Ectodermal cell (in vitro differentiated cells): Measurements from ENCODE around the gene MAP2K6.

Source experiments
- H3K27ac ChIP-seq: 2 replicates; pipeline ENCODE4 v1.7.0; 2013; ENCODE audit warnings: mild to moderate bottlenecking, low read depth, low read length; ENCODE audit not compliant: insufficient read depth, poor library complexity, severe bottlenecking
- H3K27me3 ChIP-seq: 2 replicates; pipeline ENCODE4 v1.7.0; 2013; ENCODE audit warnings: mild to moderate bottlenecking, low read length; ENCODE audit not compliant: insufficient read depth, control insufficient read depth, poor library complexity, severe bottlenecking
- H3K36me3 ChIP-seq: one replicate; pipeline ENCODE4 v1.7.0; 2013; ENCODE audit warnings: low read length; ENCODE audit not compliant: control insufficient read depth, insufficient read depth
- H3K4me1 ChIP-seq: one replicate; pipeline ENCODE4 v1.7.0; 2013; ENCODE audit warnings: low read length; ENCODE audit not compliant: control insufficient read depth, insufficient read depth
- H3K4me3 ChIP-seq: 2 replicates; pipeline ENCODE4 v1.7.0; 2013; ENCODE audit warnings: low read depth, low read length, control low read depth; ENCODE audit not compliant: insufficient read depth
- H3K9me3 ChIP-seq: 2 replicates; pipeline ENCODE4 v1.7.0; 2013; ENCODE audit warnings: mild to moderate bottlenecking, low read length, moderate library complexity; ENCODE audit not compliant: control insufficient read depth
- WGBS, 2 experiments: methylation state at CpG; one replicate each; pipeline ENCODE4 v1.1.7; 2013; ENCODE audit warnings: missing lambda C conversion rate in 2 of 2; 5-methylcytosine and 5-hydroxymethylcytosine counted together

Gene MAP2K6

DNA sequence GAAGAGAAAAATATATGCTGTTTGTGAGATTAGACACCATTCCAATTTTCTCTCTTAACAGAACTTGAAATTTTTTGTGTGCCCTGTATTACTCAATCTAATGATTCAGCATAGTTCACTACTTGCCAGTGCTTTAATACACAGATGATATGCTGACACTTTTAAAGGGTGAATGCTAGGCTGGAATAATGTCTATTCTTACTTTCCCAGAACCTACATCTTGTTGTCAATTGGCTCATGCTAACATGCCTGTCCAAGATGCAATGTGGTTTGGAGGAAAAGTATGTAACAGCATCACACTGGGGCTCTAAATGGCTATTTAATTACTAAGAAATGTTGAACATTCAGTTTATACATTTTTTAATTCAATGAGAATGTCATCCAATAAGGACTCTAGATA lies 7.6 kb upstream of the MAP2K6 start:
- H3K27ac ChIP-seq, result no peak overlapping the region

DNA sequence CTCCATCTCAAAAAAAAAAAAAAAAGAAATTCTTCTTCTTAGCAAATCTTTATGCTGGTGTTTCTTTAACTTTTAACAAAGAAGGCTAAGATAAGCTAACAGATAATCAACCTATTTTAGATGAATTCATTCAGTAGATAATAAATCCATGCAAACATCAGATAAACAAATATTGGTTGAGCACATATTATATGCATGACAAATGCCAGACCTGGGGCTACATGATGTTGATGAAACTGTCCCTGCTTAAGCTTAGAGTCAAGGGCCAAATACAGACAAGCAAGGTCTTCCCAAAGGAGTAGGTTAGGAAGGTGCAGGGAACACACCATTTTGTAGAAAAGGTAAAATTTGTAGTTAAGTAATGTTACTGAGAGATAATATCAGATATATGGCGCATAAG lies 6.7 kb upstream of the MAP2K6 start:
- Histone ChIP-seq H3K27me3 (no peaks in the 10 kb centered on the region), H3K4me1 (peaks cover 7% of the 10 kb centered on the region), H3K4me3 (no peak overlapping the region), H3K9me3 (no peaks in the 10 kb centered on the region), H3K36me3 (no peaks in the 10 kb centered on the region), H3K27ac (no peak overlapping the region)
- 95 to 98% methylated on average over 1 of the region's 1 CpG for WGBS, 2 experiments

More for the DNA sequence above, 7.6 kb upstream of the MAP2K6 start:
- no peak overlapping the region for H3K4me3 ChIP-seq
- no peaks in the 10 kb centered on the region for H3K36me3 ChIP-seq
- no peaks in the 10 kb centered on the region for H3K27me3 ChIP-seq
- H3K9me3 ChIP-seq, result no peaks in the 10 kb centered on the region
- peaks cover 3% of the 10 kb centered on the region for H3K4me1 ChIP-seq

DNA sequence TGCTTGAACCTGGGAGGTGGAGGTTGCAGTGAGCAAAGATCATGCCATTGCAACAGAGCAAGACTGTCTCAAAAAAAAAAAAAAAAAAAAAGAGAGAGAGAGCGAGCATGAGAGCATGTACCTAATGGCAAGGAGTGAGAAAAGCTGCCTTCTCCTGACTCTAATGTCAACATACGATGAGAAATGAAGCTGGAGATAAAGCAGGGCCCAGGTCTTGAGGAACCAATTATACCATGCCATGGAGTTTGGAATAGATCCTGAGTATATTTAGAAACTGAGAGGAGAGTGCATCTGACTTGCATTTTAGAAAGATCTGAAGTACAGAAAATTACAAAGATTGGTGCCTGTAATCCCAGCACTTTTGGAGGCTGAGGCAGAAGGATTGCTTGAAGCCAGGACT lies 3.8 kb upstream of the MAP2K6 start:
- Histone ChIP-seq H3K27ac (no peak overlapping the region), H3K36me3 (no peaks in the 10 kb centered on the region), H3K4me1 (peaks cover 10% of the 10 kb centered on the region), H3K4me3 (no peak overlapping the region), H3K27me3 (no peaks in the 10 kb centered on the region), H3K9me3 (no peaks in the 10 kb centered on the region)
- WGBS, 2 experiments, result 73 to 86% methylated on average over 2 of the region's 2 CpGs

DNA sequence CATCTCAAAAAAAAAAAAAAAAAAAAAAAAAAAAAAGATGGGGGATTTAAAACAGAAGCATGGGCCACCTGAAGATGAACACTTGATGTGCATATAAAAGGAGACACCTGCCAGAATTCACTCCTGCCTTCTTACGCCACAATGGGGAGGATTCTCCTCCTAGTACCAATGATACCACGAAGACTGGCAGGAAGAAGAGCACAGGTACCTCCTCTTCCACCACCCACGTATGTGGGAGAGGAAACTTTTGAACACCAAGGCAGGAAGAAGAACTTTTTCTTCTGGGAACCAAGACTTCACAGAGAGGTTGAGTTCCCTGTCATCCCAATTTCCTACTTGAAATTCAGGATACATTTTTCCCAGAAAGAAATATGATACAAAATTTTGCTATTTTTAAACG lies 2.7 kb upstream of the MAP2K6 start:
- Histone ChIP-seq H3K4me3 (no peak overlapping the region), H3K36me3 (no peaks in the 10 kb centered on the region), H3K27me3 (no peaks in the 10 kb centered on the region), H3K27ac (peak overlapping the region; percentile 27), H3K9me3 (no peaks in the 10 kb centered on the region), H3K4me1 (peaks cover 10% of the 10 kb centered on the region)
- 86 to 92% methylated on average over 4 of the region's 4 CpGs for WGBS, 2 experiments

DNA sequence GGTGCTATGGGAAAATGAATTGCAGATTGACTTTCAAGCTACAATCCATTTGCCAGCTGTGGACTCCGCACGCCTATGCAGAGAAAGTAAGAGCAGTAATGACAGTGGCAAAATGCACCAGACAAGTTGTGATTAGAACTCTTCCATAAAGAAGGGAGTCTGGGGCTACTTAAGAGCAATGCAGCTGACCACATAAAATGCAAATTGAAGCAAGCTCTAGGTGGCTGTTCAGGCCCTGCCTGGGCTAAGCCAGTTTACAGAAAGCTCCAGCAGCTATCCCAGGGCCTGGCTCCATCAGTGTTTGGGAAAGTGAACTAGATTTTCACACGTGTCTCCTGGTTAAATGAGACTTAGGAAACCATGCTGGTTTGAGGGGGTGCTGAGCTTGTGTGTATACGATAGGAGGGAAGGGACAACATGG lies 2.2 kb upstream of the MAP2K6 start:
- H3K36me3 ChIP-seq, result no peaks in the 10 kb centered on the region
- peaks cover 10% of the 10 kb centered on the region for H3K4me1 ChIP-seq
- no peak overlapping the region for H3K4me3 ChIP-seq
- WGBS, 2 experiments, result 61 to 62% methylated on average over 4 of the region's 4 CpGs
- no peaks in the 10 kb centered on the region for H3K9me3 ChIP-seq
- peak overlapping the region; percentile 27 for H3K27ac ChIP-seq
- no peaks in the 10 kb centered on the region for H3K27me3 ChIP-seq

DNA sequence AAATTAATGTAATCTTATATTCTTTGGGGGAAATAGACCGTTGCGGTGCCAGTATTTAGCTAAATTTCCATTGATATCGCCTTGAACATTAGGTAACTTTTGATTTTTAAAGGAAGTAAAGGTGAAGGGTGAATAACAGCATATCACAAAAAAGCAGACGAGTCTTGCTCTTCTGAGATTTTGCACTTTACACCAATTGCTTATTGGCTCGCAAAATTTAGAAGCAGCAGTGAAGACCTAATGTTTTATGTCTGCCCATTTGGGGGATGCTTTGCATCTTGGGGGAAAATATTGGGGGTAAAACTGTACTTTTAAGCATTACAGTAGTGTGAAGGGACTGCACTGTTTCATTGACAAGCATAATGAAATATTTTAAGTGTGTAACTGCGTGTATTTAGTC lies 934 bp downstream of the MAP2K6 start:
- H3K36me3 ChIP-seq, result no peaks in the 10 kb centered on the region
- 33 to 47% methylated on average over 6 of the region's 6 CpGs for WGBS, 2 experiments
- no peaks in the 10 kb centered on the region for H3K9me3 ChIP-seq
- H3K4me1 ChIP-seq, result peaks cover 10% of the 10 kb centered on the region
- no peaks in the 10 kb centered on the region for H3K27me3 ChIP-seq
- peak overlapping the region; percentile 94 for H3K4me3 ChIP-seq
- no peak overlapping the region for H3K27ac ChIP-seq

DNA sequence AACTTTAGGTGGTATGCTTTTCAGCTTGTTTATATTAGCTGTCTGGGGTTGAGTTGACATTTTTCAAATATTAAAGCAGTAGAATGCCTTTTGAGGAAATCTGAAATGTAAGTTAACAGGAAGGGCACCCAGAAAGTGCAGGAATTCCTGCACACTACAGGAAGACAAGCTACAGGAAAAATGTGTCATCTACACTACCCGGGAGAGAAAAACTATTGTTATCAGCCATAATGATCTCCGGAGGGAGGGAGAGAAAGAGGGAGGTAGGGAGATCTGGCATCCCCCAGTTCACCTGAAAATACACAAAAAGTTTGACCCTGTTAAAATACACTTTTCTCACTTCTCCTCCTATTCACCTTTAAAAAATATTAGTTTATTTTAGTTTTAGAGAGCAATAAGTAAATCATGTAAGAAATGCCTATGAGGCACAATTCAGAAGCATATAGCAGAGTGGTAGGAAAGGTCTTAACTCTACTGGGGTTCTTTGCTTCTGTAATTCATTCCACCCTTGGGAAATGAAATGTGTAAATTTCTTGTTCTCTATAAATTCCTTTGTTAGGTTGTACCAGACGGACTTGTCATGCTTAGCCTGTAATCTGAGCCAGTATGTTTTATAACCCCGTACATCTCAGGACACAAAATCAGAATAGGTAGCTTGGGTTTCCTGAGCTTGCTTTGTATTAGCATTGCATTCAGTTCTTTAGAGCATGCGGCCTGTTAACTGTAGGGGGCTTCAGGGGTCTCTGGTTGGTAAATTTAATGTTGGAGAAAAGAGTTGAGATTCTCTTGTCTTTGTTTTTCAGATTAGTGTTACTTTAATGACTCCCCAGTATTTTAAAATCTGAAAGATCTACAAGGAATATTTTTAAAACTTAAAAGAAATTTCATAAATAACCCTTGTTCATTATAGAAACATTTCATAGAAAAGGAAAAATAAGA lies 3.3 kb downstream of the MAP2K6 start:
- Histone ChIP-seq H3K4me3 (peak overlapping the region; percentile 94), H3K27ac (no peak overlapping the region), H3K27me3 (no peaks in the 10 kb centered on the region), H3K4me1 (peaks cover 3% of the 10 kb centered on the region), H3K9me3 (no peaks in the 10 kb centered on the region), H3K36me3 (no peaks in the 10 kb centered on the region)
- 3 to 13% methylated on average over 2 to 5 of the region's 5 CpGs for WGBS, 2 experiments

DNA sequence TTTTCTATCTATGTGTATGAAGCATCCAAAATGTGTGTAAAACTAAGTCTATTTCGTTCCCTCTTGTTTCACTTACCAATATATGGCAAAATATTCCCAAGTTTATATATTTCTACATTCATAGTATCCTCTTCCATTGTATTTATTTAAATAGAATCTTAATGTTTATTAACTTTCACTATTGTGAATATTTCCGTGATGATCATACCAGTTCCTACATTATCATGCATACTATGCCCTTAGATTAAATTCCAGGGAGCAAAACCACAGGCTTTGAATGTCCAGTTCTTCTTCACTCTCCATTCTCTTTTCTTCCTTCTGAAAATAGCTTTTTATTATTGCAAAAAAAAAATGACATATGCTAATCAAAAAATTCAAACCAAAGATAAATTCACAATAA lies 4.0 kb downstream of the MAP2K6 start:
- 87 to 100% methylated on average over 1 of the region's 2 CpGs for WGBS, 2 experiments
- H3K9me3 ChIP-seq, result no peaks in the 10 kb centered on the region
- no peaks in the 10 kb centered on the region for H3K36me3 ChIP-seq
- no peak overlapping the region for H3K27ac ChIP-seq
- H3K4me3 ChIP-seq, result no peak overlapping the region
- H3K27me3 ChIP-seq, result no peaks in the 10 kb centered on the region
- no peaks in the 10 kb centered on the region for H3K4me1 ChIP-seq

DNA sequence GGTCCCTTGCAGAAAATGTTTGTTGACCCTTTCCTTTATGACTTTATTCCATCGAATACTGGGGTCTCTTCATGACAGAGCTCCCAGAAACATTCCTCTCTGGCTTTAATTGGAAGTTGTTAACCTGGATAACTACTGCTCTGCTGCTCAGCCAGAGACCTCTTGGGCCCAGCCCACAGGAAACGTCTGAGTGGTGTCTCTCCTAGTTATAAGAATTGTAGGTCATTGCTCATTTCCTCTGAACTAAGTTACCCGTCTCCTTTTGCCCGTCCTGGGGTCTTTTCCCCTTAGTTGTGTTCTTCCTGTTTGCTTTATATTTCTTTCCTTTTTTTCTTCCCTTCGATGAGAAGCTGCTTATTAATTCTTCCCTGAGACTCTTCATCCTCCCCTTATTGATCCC lies 9.0 kb downstream of the MAP2K6 start:
- Histone ChIP-seq H3K4me1 (no peaks in the 10 kb centered on the region), H3K9me3 (no peaks in the 10 kb centered on the region), H3K27ac (no peak overlapping the region), H3K36me3 (no peaks in the 10 kb centered on the region), H3K4me3 (no peak overlapping the region), H3K27me3 (no peaks in the 10 kb centered on the region)
- WGBS, 2 experiments, result 71 to 77% methylated on average over 4 of the region's 5 CpGs

DNA sequence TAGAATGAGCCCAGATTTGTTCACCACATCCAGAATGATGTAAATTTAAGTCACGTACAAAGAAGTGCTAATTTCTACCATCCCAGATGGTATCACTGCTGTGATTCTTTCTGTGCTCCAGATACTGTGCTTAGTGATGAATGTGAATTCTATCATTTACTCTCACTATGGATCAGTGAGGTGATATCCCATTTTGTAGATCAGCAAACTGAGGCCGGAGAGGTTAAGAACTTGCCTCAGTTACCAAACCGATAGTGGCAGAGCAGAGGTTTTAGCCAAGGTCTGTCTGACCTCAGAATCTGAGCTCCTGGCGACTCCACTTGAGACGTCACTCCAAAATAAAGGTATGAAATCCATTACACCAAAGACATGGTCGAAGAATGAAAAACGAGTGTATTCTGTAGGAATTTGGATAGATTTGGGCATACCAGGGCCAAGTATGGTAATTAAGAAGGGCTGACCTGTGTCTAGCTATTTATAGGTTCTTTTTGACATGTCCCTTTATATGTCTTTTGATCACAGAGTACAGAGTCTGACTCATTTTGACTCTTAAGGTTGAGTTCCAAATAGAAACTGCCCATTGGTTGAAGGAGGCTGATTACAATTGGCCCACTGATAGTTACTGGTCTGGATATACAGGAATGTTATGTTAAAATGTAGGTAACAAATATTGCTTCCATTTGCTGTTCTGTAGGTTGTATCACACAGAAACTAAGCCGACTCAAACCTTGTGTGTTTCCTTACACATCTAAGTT lies 10.0 kb downstream of the MAP2K6 start:
- no peaks in the 10 kb centered on the region for H3K36me3 ChIP-seq
- 93 to 96% methylated on average over 7 to 8 of the region's 8 CpGs for WGBS, 2 experiments
- H3K27ac ChIP-seq, result no peak overlapping the region
- no peaks in the 10 kb centered on the region for H3K27me3 ChIP-seq
- H3K9me3 ChIP-seq, result no peaks in the 10 kb centered on the region
- no peaks in the 10 kb centered on the region for H3K4me1 ChIP-seq
- H3K4me3 ChIP-seq, result no peak overlapping the region
